Heart left ventricle (tissue), 16 donors: ENCODE results near the gene TAC3. TPM values are rescaled to one million over a fixed set of nuclear protein-coding genes. Genes with fewer than 3 reads are reported as not detected.
"Not testable (repeated sequence)": the region's sequence is repeated elsewhere in the genome, so short reads cannot be mapped to it uniquely, and the experiment has no call there.

Source experiments
- ATAC-seq, 4 donors: fragments of 200-7000 bp; cut with Tn5 transposase; one replicate each; pipeline ENCODE4 v1.9.1; 2020 to 2022; ENCODE audit warnings: moderate library complexity in 4 of 4, mild to moderate bottlenecking in 3 of 4, moderate number of reproducible peaks in 1 of 4
- DNase-seq, 5 donors: peaks; one replicate each; pipeline ENCODE4 v3.0.0-alpha.2; 2020
- H3K27ac ChIP-seq, 12 donors: fragments of 200-600 bp; sonication (generic) in 4 of 12; one replicate each; pipeline versions ENCODE4 v1.5.0 to v1.8.0; 2016 to 2022; ENCODE audit warnings: mild to moderate bottlenecking in 2 of 12
- H3K27me3 ChIP-seq, 9 donors: fragments of 200-600 bp; sonication (generic) in 2 of 9; one replicate each; pipeline versions ENCODE4 v1.5.1 to v1.8.0; 2016 to 2022; ENCODE audit warnings: mild to moderate bottlenecking in 3 of 9
- H3K36me3 ChIP-seq, 9 donors: fragments of 200-600 bp; sonication (generic) in 2 of 9; one replicate each; pipeline versions ENCODE4 v1.5.0 to v1.8.0; 2018 to 2022; ENCODE audit warnings: mild to moderate bottlenecking in 2 of 9
- H3K4me1 ChIP-seq, 12 donors: fragments of 200-600 bp; sonication (generic) in 4 of 12; one replicate each; pipeline versions ENCODE4 v1.5.0 to v1.8.0; 2016 to 2022; ENCODE audit warnings: mild to moderate bottlenecking in 3 of 12
- H3K4me3 ChIP-seq, 12 donors: fragments of 200-600 bp; sonication (generic) in 4 of 12; one replicate each; pipeline versions ENCODE4 v1.5.0 to v1.8.0; 2017 to 2022; ENCODE audit warnings: mild to moderate bottlenecking in 9 of 12, moderate library complexity in 4 of 12
- H3K9me3 ChIP-seq, 12 donors: fragments of 200-600 bp; sonication (generic) in 4 of 12; one replicate each; pipeline versions ENCODE4 v1.5.0 to v1.8.0; 2016 to 2022; ENCODE audit warnings: mild to moderate bottlenecking in 1 of 12
- CTCF ChIP-seq, 12 donors: fragments of 200-600 bp; sonication (generic) in 4 of 12; IDR thresholded peaks; one replicate each; pipeline versions ENCODE4 v1.5.0 to v1.8.0; 2018 to 2022; ENCODE audit warnings: antibody characterized with exemption in 12 of 12, mild to moderate bottlenecking in 5 of 12
- POLR2A ChIP-seq, 2 donors: fragments of 450-650 bp; IDR thresholded peaks; one replicate each; pipeline ENCODE4 v1.6.1; 2017; ENCODE audit warnings: antibody characterized with exemption in 2 of 2, mild to moderate bottlenecking in 2 of 2, moderate library complexity in 2 of 2
- WGBS, 4 donors: extraction: QIAGEN DNeasy Blood & Tissue Kit in 2 of 4; methylation state at CpG; one replicate each; pipeline versions ENCODE4 v1.1.5 to v1.1.7; 2013 to 2018; 5-methylcytosine and 5-hydroxymethylcytosine counted together
- intact Hi-C, 10 donors: fragments of 100-400 bp; cut with DNase I; formaldehyde crosslinking; loops; one replicate each; pipeline versions ENCODE4 v1.11.1 to v1.14.2; 2022
- polyA plus RNA-seq, 2 donors: library from polyadenylated mRNA; stranded (reverse); fragments of 200-250 nt; gene quantifications; one replicate each; pipeline ENCODE4 v1.2.3, GENCODE V29; 2013
- total RNA-seq, 9 donors: library from RNA; depleted of rRNA in 2 of 9; stranded (reverse); fragments of >200 nt in 2 of 9; fragmentation: NEBNext Ultra II Directional in 3 of 9; extraction: Animal tissue kit (Norgen Biotek cat#: 25700) in 3 of 9; gene quantifications; one replicate each; pipeline versions ENCODE4 v1.1.0 to v1.2.4, GENCODE V29; 2016 to 2023
- donor health status: ischemic (EF 13 %, LVEDD 7.1; RV severe dilation, severe dysfunction).
- donor health status: healthy with polysubstance abuse.
- donor health status: DM: no; HTN: yes; CAD: no.
- donor health status: DM: no; HTN: no; CAD: no.
- donor health status: ischemic (EF 25% LVEDD 6.9; RV normal size, moderate dysfunction).
- donor health status: ischemic (EF 25% LVEDD 5.7; RV mildly dilated, moderate dysfunction).
- donor health status: healthy.
- donor health status: DM: yes; HTN: yes; CAD: no.
- donor health status: ischemic (EF 35%, LVEDD 5.7; RV mildly dilated, moderate dysfunction).
- donor health status: nonischemic (EF 11% LVEDD 7.7; RV severe dilation, severe dysfunction).
- donor health status: DM: yes; HTN: yes; CAD: no.
- donor health status: PGD.
- donor health status: ischemic (EF 29% LVEDD 5.4; RV normal size, mild dysfunction).
- donor health status: nonischemic (EF 23%, LVEDD 6.1; RV moderate dilation, normal function).

Gene TAC3
- total and polyA plus RNA-seq, 11 donors = not detected

GRCh38 chr12:56978397-56979138 lies 37.8 kb downstream of the TAC3 start:
- H3K36me3 ChIP-seq = no peaks in the 10 kb centered on the region
- no peaks in the 10 kb centered on the region for H3K9me3 ChIP-seq
- WGBS, 4 donors = 89 to 94% (median 92%) methylated on average over 3 of the region's 3 CpGs
- no peaks in the 10 kb centered on the region for H3K27me3 ChIP-seq
- H3K27ac ChIP-seq = no peak overlapping the region
- intact Hi-C loops = no loop called here
- TF ChIP-seq CTCF (IDR thresholded peaks at IDR 0.05) (no peak), POLR2A (IDR thresholded peaks at IDR 0.05) (no peak)
- DNase-seq (no peak), ATAC-seq (no peak)
- H3K4me3 ChIP-seq = no peak overlapping the region
- no peaks in the 10 kb centered on the region for H3K4me1 ChIP-seq

DNA sequence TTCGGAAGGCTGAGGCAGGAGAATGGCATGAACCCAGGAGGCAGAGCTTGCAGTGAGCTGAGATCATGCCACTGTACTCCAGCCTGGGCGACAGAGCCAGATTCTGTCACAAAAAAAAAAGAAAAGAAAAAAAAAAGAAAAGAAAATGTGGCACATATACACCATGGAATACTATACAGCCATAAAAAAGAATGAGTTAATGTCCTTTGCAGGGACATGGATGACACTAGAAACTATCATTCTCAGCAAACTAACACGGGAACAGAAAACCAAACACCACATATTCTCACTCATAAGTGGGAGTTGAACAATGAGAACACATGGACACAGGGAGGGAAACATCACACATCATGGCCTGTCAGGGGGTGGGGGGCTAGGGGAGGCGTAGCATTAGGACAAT lies 39.0 kb downstream of the TAC3 start:
- WGBS, 4 donors = 82 to 91% (median 86%) methylated on average over 4 of the region's 4 CpGs
- not testable (repeated sequence) for H3K27me3 ChIP-seq

GRCh38 chr12:56974224-56974623 lies 42.1 kb downstream of the TAC3 start:
- 82 to 89% (median 88%) methylated on average over 3 of the region's 3 CpGs for WGBS, 4 donors

More for the DNA sequence above, 39.0 kb downstream of the TAC3 start:
- H3K9me3 ChIP-seq, H3K4me1 ChIP-seq, DNase-seq, ATAC-seq, H3K27ac ChIP-seq, intact Hi-C loops, H3K36me3 ChIP-seq, H3K4me3 ChIP-seq: not testable (repeated sequence)

GRCh38 chr12:56968910-56969309 lies 47.4 kb downstream of the TAC3 start:
- H3K27ac ChIP-seq, intact Hi-C loops, H3K36me3 ChIP-seq, H3K4me1 ChIP-seq, H3K27me3 ChIP-seq, DNase-seq, H3K4me3 ChIP-seq, ATAC-seq: not testable (repeated sequence)
- WGBS, 4 donors = 56 to 68% (median 62%) methylated on average over 6 of the region's 6 CpGs
- H3K9me3 ChIP-seq = peaks cover 0 to 12% (median 0%) of the 10 kb centered on the region in 12 donors

More at GRCh38 chr12:56974224-56974623, 42.1 kb downstream of the TAC3 start:
- H3K27ac ChIP-seq, intact Hi-C loops, H3K9me3 ChIP-seq, H3K27me3 ChIP-seq, H3K4me1 ChIP-seq, ATAC-seq, H3K4me3 ChIP-seq, H3K36me3 ChIP-seq, DNase-seq: not testable (repeated sequence)

DNA sequence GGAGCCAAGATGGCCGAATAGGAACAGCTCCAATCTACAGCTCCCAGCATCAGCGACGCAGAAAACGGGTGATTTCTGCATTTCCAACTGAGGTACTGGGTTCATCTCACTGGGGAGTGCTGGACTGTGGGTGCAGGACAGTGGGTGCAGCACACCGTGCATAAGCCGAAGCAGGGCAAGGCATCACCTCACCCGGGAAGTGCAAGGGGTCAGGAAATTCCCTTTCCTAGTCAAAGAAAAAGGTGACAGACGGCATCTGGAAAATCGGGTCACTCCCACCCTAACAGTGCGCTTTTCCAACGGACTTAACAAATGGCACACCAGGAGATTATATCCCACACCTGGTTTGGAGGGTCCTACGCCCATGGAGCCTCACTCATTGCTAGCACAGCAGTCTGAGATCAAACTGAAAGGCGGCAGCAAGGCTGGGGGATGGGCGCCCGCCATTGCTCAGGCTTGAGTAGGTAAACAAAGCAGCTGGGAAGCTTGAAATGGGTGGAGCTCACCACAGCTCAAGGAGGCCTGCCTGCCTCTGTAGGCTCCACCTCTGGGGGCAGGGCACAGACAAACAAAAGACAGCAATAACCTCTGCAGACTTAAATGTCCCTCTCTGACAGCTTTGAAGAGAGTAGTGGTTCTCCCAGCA lies 50.2 kb downstream of the TAC3 start:
- WGBS, 4 donors = 93 to 97% (median 94%) methylated on average over 15 of the region's 15 CpGs
- ATAC-seq, intact Hi-C loops, H3K4me3 ChIP-seq, H3K4me1 ChIP-seq, H3K27ac ChIP-seq, H3K36me3 ChIP-seq, H3K27me3 ChIP-seq, DNase-seq: not testable (repeated sequence)
- peaks cover 0 to 12% (median 0%) of the 10 kb centered on the region in 12 donors for H3K9me3 ChIP-seq

- H3K4me3 ChIP-seq, H3K4me1 ChIP-seq, H3K27me3 ChIP-seq, intact Hi-C loops, ATAC-seq, H3K27ac ChIP-seq, H3K36me3 ChIP-seq, DNase-seq: not testable (repeated sequence)
- peaks cover 0 to 12% (median 0%) of the 10 kb centered on the region in 12 donors for H3K9me3 ChIP-seq
- 93% methylated on average over 3 to 4 of the region's 4 CpGs for WGBS, 4 donors
Observed at GRCh38 chr12:56965124-56965523, 51.2 kb downstream of the TAC3 start.

GRCh38 chr12:56963557-56963956 lies 52.8 kb downstream of the TAC3 start:
- H3K27ac ChIP-seq, DNase-seq, H3K4me3 ChIP-seq, H3K36me3 ChIP-seq, H3K27me3 ChIP-seq, H3K4me1 ChIP-seq, intact Hi-C loops, ATAC-seq: not testable (repeated sequence)
- H3K9me3 ChIP-seq = peaks cover 0 to 21% (median under 1%) of the 10 kb centered on the region in 12 donors
- 92 to 95% (median 94%) methylated on average over 4 to 17 of the region's 27 CpGs for WGBS, 4 donors

DNA sequence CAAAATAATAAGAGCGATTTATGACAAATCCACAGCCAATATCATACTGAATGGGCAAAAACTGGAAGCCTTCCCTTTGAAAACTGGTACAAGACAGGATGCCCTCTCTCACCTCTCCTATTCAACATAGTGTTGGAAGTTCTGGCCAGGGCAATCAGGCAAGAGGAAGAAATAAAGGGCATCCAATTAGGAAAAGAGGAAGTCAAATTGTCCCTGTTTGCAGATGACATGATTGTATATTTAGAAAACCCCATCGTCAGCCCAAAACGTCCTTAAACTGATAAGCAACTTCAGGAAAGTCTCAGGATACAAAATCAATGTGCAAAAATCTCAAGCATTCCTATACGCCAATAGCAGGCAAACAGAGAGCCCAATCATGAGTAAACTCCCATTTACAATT lies 54.1 kb downstream of the TAC3 start:
- ATAC-seq, DNase-seq, H3K27ac ChIP-seq, H3K4me3 ChIP-seq, H3K36me3 ChIP-seq, H3K4me1 ChIP-seq, H3K27me3 ChIP-seq, intact Hi-C loops: not testable (repeated sequence)
- WGBS, 4 donors = 57 to 63% (median 60%) methylated on average over 4 of the region's 4 CpGs
- peaks cover 0 to 26% (median 3%) of the 10 kb centered on the region in 12 donors for H3K9me3 ChIP-seq
